Neuronal stem cell (in vitro differentiated cells): ENCODE data around the gene PACRG.

ENCODE experiments used
- DNase-seq: peaks from one replicate; pipeline ENCODE4 v3.0.0-alpha.2; 2013; ENCODE audit warnings: low spot score
- H2AFZ ChIP-seq: one replicate; pipeline ENCODE4 v1.6.1; 2013; ENCODE audit warnings: mild to moderate bottlenecking, low read length, inconsistent platforms
- H2AK5ac ChIP-seq: 2 replicates; pipeline ENCODE4 v1.6.1; 2013; ENCODE audit warnings: low read depth, mild to moderate bottlenecking, inconsistent platforms, low read length, moderate library complexity, mixed read lengths
- H2BK120ac ChIP-seq: 2 replicates; pipeline ENCODE4 v1.6.1; 2013; ENCODE audit warnings: low read depth, mild to moderate bottlenecking, inconsistent platforms, low read length, moderate library complexity, mixed read lengths
- H2BK12ac ChIP-seq: one replicate; pipeline ENCODE4 v1.6.1; 2013; ENCODE audit warnings: low read length, inconsistent platforms
- H2BK15ac ChIP-seq: 2 replicates; pipeline ENCODE4 v1.6.1; 2013; ENCODE audit warnings: mild to moderate bottlenecking, low read length, inconsistent platforms, mixed read lengths
- H2BK5ac ChIP-seq: one replicate; pipeline ENCODE4 v1.6.1; 2013; ENCODE audit warnings: inconsistent platforms, mild to moderate bottlenecking, low read length, moderate library complexity
- H3K14ac ChIP-seq: one replicate; pipeline ENCODE4 v1.6.1; 2013; ENCODE audit warnings: low read length, inconsistent platforms
- H3K18ac ChIP-seq: 2 replicates; pipeline ENCODE4 v1.6.1; 2013; ENCODE audit warnings: low read length, inconsistent platforms
- H3K23ac ChIP-seq: 2 replicates; pipeline ENCODE4 v1.6.1; 2013; ENCODE audit warnings: low read depth, mild to moderate bottlenecking, mixed read lengths, low read length, inconsistent platforms; ENCODE audit not compliant: poor library complexity
- H3K27ac ChIP-seq: replicated peaks from 3 replicates; pipeline ENCODE4 v1.5.1; 2013; ENCODE audit warnings: low read length, inconsistent platforms
- H3K27me3 ChIP-seq, 3 experiments: 2 replicates each; pipeline ENCODE4 v1.6.1; 2013; ENCODE audit warnings: low read length in 3 of 3, mild to moderate bottlenecking in 2 of 3, inconsistent platforms in 1 of 3, low read depth in 1 of 3, mixed read lengths in 1 of 3, moderate library complexity in 1 of 3; ENCODE audit not compliant: control insufficient read depth in 3 of 3, insufficient read depth in 3 of 3
- H3K36me3 ChIP-seq, 2 donors: replicated peaks in 1 of 2; 2 replicates each; pipeline ENCODE4 v1.6.1; 2013; ENCODE audit warnings: low read length in 2 of 2; ENCODE audit not compliant: control insufficient read depth in 2 of 2, insufficient read depth in 2 of 2
- H3K4ac ChIP-seq: 2 replicates; pipeline ENCODE4 v1.6.1; 2013; ENCODE audit warnings: inconsistent platforms, mild to moderate bottlenecking, low read length, moderate library complexity
- H3K4me1 ChIP-seq, 2 donors: 1 replicate in 1 of 2; 2 replicates in 1 of 2; pipeline ENCODE4 v1.6.1; 2013; ENCODE audit warnings: low read length in 2 of 2, low read depth in 1 of 2; ENCODE audit not compliant: control insufficient read depth in 2 of 2, insufficient read depth in 1 of 2
- H3K4me2 ChIP-seq: one replicate; pipeline ENCODE4 v1.6.1; 2013; ENCODE audit warnings: mild to moderate bottlenecking, low read length, inconsistent platforms; ENCODE audit not compliant: insufficient read depth, poor library complexity, severe bottlenecking
- H3K4me3 ChIP-seq, 2 donors: 2 replicates each; pipeline ENCODE4 v1.5.1; 2013; ENCODE audit warnings: low read length in 2 of 2, mild to moderate bottlenecking in 2 of 2, inconsistent platforms in 1 of 2, moderate library complexity in 1 of 2
- H3K79me1 ChIP-seq: one replicate; pipeline ENCODE4 v1.6.1; 2013; ENCODE audit warnings: low read depth, mild to moderate bottlenecking, inconsistent platforms, low read length, moderate library complexity
- H3K9ac ChIP-seq: one replicate; pipeline ENCODE4 v1.6.1; 2013; ENCODE audit warnings: mild to moderate bottlenecking, low read depth, low read length, inconsistent platforms; ENCODE audit not compliant: poor library complexity
- H3K9me3 ChIP-seq, 2 donors: replicated peaks in 1 of 2; 2 replicates each; pipeline versions ENCODE3 to v1.6.1; 2013; ENCODE audit warnings: low read length in 2 of 2, mild to moderate bottlenecking in 2 of 2, inconsistent platforms in 1 of 2, low read depth in 1 of 2, mixed read lengths in 1 of 2, moderate library complexity in 1 of 2; ENCODE audit not compliant: control insufficient read depth in 2 of 2, insufficient read depth in 1 of 2
- H4K8ac ChIP-seq: one replicate; pipeline ENCODE4 v1.6.1; 2013; ENCODE audit warnings: low read depth, mild to moderate bottlenecking, inconsistent platforms, low read length, moderate library complexity
- H4K91ac ChIP-seq: one replicate; pipeline ENCODE4 v1.6.1; 2013; ENCODE audit warnings: low read length, low read depth, mild to moderate bottlenecking, inconsistent platforms; ENCODE audit not compliant: poor library complexity
- WGBS, 2 donors: extraction: QIAGEN DNeasy Blood & Tissue Kit; methylation state at CpG; one replicate each; pipeline ENCODE4 v1.1.7; 2013; ENCODE audit warnings: missing lambda C conversion rate in 2 of 2, mixed read lengths in 1 of 2; ENCODE audit not compliant: insufficient read length in 2 of 2, insufficient replicate concordance in 1 of 2; ENCODE audit errors: extremely low coverage in 2 of 2; 5-methylcytosine and 5-hydroxymethylcytosine counted together

The PACRG gene

GRCh38 chr6:162785632-162786242 lies 58.0 kb downstream of the PACRG start:
- no peak overlapping the region for H3K4ac ChIP-seq
- H3K4me2 ChIP-seq = no peak overlapping the region
- no peak overlapping the region for H2AK5ac ChIP-seq
- H4K8ac ChIP-seq = no peak overlapping the region
- H3K23ac ChIP-seq = no peak overlapping the region
- no peak overlapping the region for H4K91ac ChIP-seq
- H2BK120ac ChIP-seq = no peak overlapping the region
- H3K79me1 ChIP-seq = no peaks in the 10 kb centered on the region
- WGBS, 2 donors = no CpG with 5 or more reads among the region's 8 CpGs
- no peaks in the 10 kb centered on the region for H3K36me3 ChIP-seq
- H3K4me3 ChIP-seq = no peak overlapping the region
- H2BK12ac ChIP-seq = no peak overlapping the region
- DNase-seq = no peak
- H2BK5ac ChIP-seq = no peak overlapping the region
- H3K9ac ChIP-seq = no peak overlapping the region
- H3K9me3 ChIP-seq = peaks cover 0 to 12% of the 10 kb centered on the region in 2 donors
- no peak overlapping the region for H2BK15ac ChIP-seq
- H3K27me3 ChIP-seq = no peaks in the 10 kb centered on the region
- H3K14ac ChIP-seq = no peak overlapping the region
- H3K18ac ChIP-seq = no peak overlapping the region
- H3K4me1 ChIP-seq = no peaks in the 10 kb centered on the region
- H3K27ac ChIP-seq = no peak overlapping the region
- no peak overlapping the region for H2AFZ ChIP-seq

- Histone ChIP-seq H2BK12ac (no peak overlapping the region), H3K9ac (no peak overlapping the region), H3K9me3 (no peaks in the 10 kb centered on the region), H3K4me2 (no peak overlapping the region), H2BK5ac (no peak overlapping the region), H3K27me3 (no peaks in the 10 kb centered on the region), H3K4me1 (peaks cover 0 to 2% of the 10 kb centered on the region in 2 donors), H3K18ac (no peak overlapping the region), H2BK120ac (no peak overlapping the region), H3K14ac (no peak overlapping the region), H4K91ac (no peak overlapping the region), H3K4me3 (no peak overlapping the region), H2AK5ac (no peak overlapping the region), H2BK15ac (no peak overlapping the region), H2AFZ (no peak overlapping the region), H3K79me1 (no peaks in the 10 kb centered on the region), H3K27ac (no peak overlapping the region), H3K23ac (no peak overlapping the region), H3K4ac (no peak overlapping the region), H3K36me3 (no peaks in the 10 kb centered on the region), H4K8ac (no peak overlapping the region)
- no peak for DNase-seq
- no CpG with 5 or more reads among the region's 4 CpGs for WGBS, 2 donors
Measured at GRCh38 chr6:162798546-162799266, 70.9 kb downstream of the PACRG start.

- no peak for DNase-seq
- Histone ChIP-seq H2BK120ac (no peak overlapping the region), H3K23ac (no peak overlapping the region), H3K14ac (no peak overlapping the region), H3K18ac (no peak overlapping the region), H2BK12ac (no peak overlapping the region), H2AK5ac (no peak overlapping the region), H4K91ac (no peak overlapping the region), H3K79me1 (no peaks in the 10 kb centered on the region), H4K8ac (no peak overlapping the region), H3K4me2 (no peak overlapping the region), H3K4me3 (no peak overlapping the region), H2AFZ (peak overlapping the region; percentile 16), H3K27ac (no peak overlapping the region), H3K27me3 (no peaks in the 10 kb centered on the region), H3K9me3 (peaks cover 0 to 8% of the 10 kb centered on the region in 2 donors), H2BK5ac (no peak overlapping the region), H3K4me1 (no peaks in the 10 kb centered on the region), H2BK15ac (no peak overlapping the region), H3K4ac (no peak overlapping the region), H3K36me3 (no peaks in the 10 kb centered on the region), H3K9ac (no peak overlapping the region)
- WGBS, 2 donors = no CpG with 5 or more reads among the region's 10 CpGs
Measured at GRCh38 chr6:162814426-162814973, 86.7 kb downstream of the PACRG start.

- Histone ChIP-seq H3K36me3 (no peaks in the 10 kb centered on the region), H3K4me2 (no peak overlapping the region), H2AK5ac (no peak overlapping the region), H3K18ac (peak overlapping the region; percentile 67), H3K27me3 (no peaks in the 10 kb centered on the region), H3K79me1 (no peaks in the 10 kb centered on the region), H2BK120ac (no peak overlapping the region), H2BK5ac (no peak overlapping the region), H3K23ac (peak overlapping the region; percentile 92), H3K9ac (no peak overlapping the region), H3K4ac (no peak overlapping the region), H2AFZ (peak overlapping the region; percentile 45), H4K8ac (no peak overlapping the region), H3K4me3 (no peak overlapping the region), H2BK15ac (no peak overlapping the region), H2BK12ac (no peak overlapping the region), H3K9me3 (no peaks in the 10 kb centered on the region), H3K4me1 (no peaks in the 10 kb centered on the region), H4K91ac (no peak overlapping the region), H3K14ac (no peak overlapping the region), H3K27ac (no peak overlapping the region)
- WGBS, 2 donors = no CpG with 5 or more reads among the region's 6 CpGs
- DNase-seq = no peak
Measured at GRCh38 chr6:162817196-162817595, 89.4 kb downstream of the PACRG start.
